ENCODE results near the gene ZSWIM6. TPM values are rescaled to one million over a fixed set of nuclear protein-coding genes. Genes with fewer than 3 reads are reported as not detected.

Gene ZSWIM6
- polyA plus RNA-seq, 2 of the 4 experiments (the other 2 are of a cell fraction), result 8.9 to 18.0 TPM

- TF ChIP-seq RNF2 (IDR thresholded peaks at IDR 0.05; ENCODE audit: borderline replicate concordance, low read depth) (no peak), JUNB (IDR thresholded peaks at IDR 0.05) (no peak), CBX8 (IDR thresholded peaks at IDR 0.05) (no peak), HOXB13 (CRISPR knock-in tag; IDR thresholded peaks at IDR 0.05; ENCODE audit: low read depth) (no peak), KDM5A (IDR thresholded peaks at IDR 0.05) (no peak), GATA3 (IDR thresholded peaks at IDR 0.05; ENCODE audit: borderline replicate concordance) (no peak), KDM1A (IDR thresholded peaks at IDR 0.05; ENCODE audit: low read depth) (no peak), ATOH8 (CRISPR knock-in tag; IDR thresholded peaks at IDR 0.05; ENCODE audit: low read depth) (no peak)
- no peaks in the 10 kb centered on the region for H3K9me3 ChIP-seq
- CTCF ChIA-PET, result interaction anchor here (0.7 to 1.7 kb wide), 5 partner anchors 8 to 302 kb away, joined by 3 to 5 read pairs (median 4); partner anchors contain the start of gene ZSWIM6
- H3K4me2 ChIP-seq, result peak overlapping the region; percentile 47; the same call in 2 of the 3 replicates
- WGBS (ENCODE audit: missing lambda C conversion rate), result 59% methylated on average over 2 of the region's 2 CpGs
- DNase-seq (ENCODE audit: low read depth in 1 of 2, low spot score in 1 of 2) (no peak), ATAC-seq (no peak), FAIRE-seq (no peak)
- no peak overlapping the region for H3K27ac ChIP-seq
- H3K4me3 ChIP-seq, result no peak overlapping the region
- POLR2A ChIA-PET, result no interaction called here
- peaks cover 75% of the 10 kb centered on the region for H3K4me1 ChIP-seq
Measured at GRCh38 chr5:61339764-61340163, 7.7 kb downstream of the ZSWIM6 start.

- no peak overlapping the region for H3K27ac ChIP-seq
- no peak for DNase-seq (ENCODE audit: low read depth in 1 of 2, low spot score in 1 of 2)
- peak overlapping the region; percentile 47; the same call in 2 of the 3 replicates for H3K4me2 ChIP-seq
- ATAC-seq, result peak; percentile 33 to 35; a peak in 4 of 6 replicates
- FAIRE-seq, result peak; percentile 36
- CTCF ChIA-PET, result interaction anchor here (1.6 to 1.7 kb wide), 2 partner anchors 9 to 318 kb away, joined by 4 read pairs; partner anchors contain the start of gene ZSWIM6
- TF ChIP-seq ZSCAN20 (CRISPR knock-in tag; IDR thresholded peaks at IDR 0.05), result no peak
- no peak for TF ChIP-seq TFCP2L1 (CRISPR knock-in tag; IDR thresholded peaks at IDR 0.05)
- no peak for TF ChIP-seq HOXB13 (CRISPR knock-in tag; IDR thresholded peaks at IDR 0.05; ENCODE audit: low read depth)
- TF ChIP-seq POLR2AphosphoS2 (conservative IDR thresholded peaks at IDR 0.05; ENCODE audit: low read length), result 0 out of 2 replicates have a peak, but pooled peaks have one; percentile 64
- WGBS (ENCODE audit: missing lambda C conversion rate), result 83% methylated on average over 3 of the region's 3 CpGs
- peaks cover 75% of the 10 kb centered on the region for H3K4me1 ChIP-seq
- POLR2A ChIA-PET, result no interaction called here
- no peaks in the 10 kb centered on the region for H3K9me3 ChIP-seq
- H3K4me3 ChIP-seq, result no peak overlapping the region
Measured at GRCh38 chr5:61340775-61341361, 8.8 kb downstream of the ZSWIM6 start.

- peak in 1 of 2 experiments; percentile 58 for DNase-seq (ENCODE audit: low read depth in 1 of 2, low spot score in 1 of 2)
- WGBS (ENCODE audit: missing lambda C conversion rate), result 44% methylated on average over 4 of the region's 4 CpGs
- ChIA-PET POLR2A (no interaction called here), CTCF (interaction anchor here (1.4 to 1.6 kb wide), 2 partner anchors 15 to 317 kb away, joined by 4 to 5 read pairs; no protein-coding TSS in a partner anchor)
- H3K4me2 ChIP-seq, result peak overlapping the region; percentile 47
- H3K4me3 ChIP-seq, result no peak overlapping the region
- no peaks in the 10 kb centered on the region for H3K9me3 ChIP-seq
- no peak for TF ChIP-seq E2F6 (IDR thresholded peaks at IDR 0.05; ENCODE audit: borderline replicate concordance, low read depth)
- no peak for TF ChIP-seq CBX8 (IDR thresholded peaks at IDR 0.05)
- TF ChIP-seq FOSL2 (IDR thresholded peaks at IDR 0.05), result no peak
- peak; percentile 53 for TF ChIP-seq FOSL2 (CRISPR knock-in tag; IDR thresholded peaks at IDR 0.05)
- peak; percentile 35 to 61; a peak in 3 of 6 replicates for ATAC-seq
- H3K4me1 ChIP-seq, result peaks cover 79% of the 10 kb centered on the region
- no peak overlapping the region for H3K27ac ChIP-seq
- no peak for FAIRE-seq
Measured at GRCh38 chr5:61342071-61342501, 10.0 kb downstream of the ZSWIM6 start.

GRCh38 chr5:61344187-61344944 is 12.3 kb downstream of the ZSWIM6 start:
- Histone ChIP-seq H3K9me3 (no peaks in the 10 kb centered on the region), H3K4me2 (peak overlapping the region; percentile 19; the same call in 1 of the 3 replicates), H3K4me3 (no peak overlapping the region), H3K27ac (no peak overlapping the region), H3K4me1 (peaks cover 75% of the 10 kb centered on the region)
- FAIRE-seq (no peak), ATAC-seq (no peak), DNase-seq (ENCODE audit: low read depth in 1 of 2, low spot score in 1 of 2) (no peak)
- 79% methylated on average over 6 of the region's 6 CpGs for WGBS (ENCODE audit: missing lambda C conversion rate)
- CTCF ChIA-PET, result interaction anchor here (1.7 kb wide), 1 partner anchor 9 kb away, joined by 5 read pairs; no protein-coding TSS in a partner anchor
- POLR2A ChIA-PET, result no interaction called here
- no peak for TF ChIP-seq POLR2AphosphoS2 (conservative IDR thresholded peaks at IDR 0.05; ENCODE audit: low read length)
- TF ChIP-seq TFCP2L1 (CRISPR knock-in tag; IDR thresholded peaks at IDR 0.05), result no peak
- TF ChIP-seq ZFP36 (IDR thresholded peaks at IDR 0.05; ENCODE audit: borderline replicate concordance, partially characterized antibody), result no peak
- TF ChIP-seq FOXS1 (CRISPR knock-in tag; IDR thresholded peaks at IDR 0.05), result no peak
- TF ChIP-seq CTCF (IDR thresholded peaks at IDR 0.05), result no peak
- TF ChIP-seq HMGXB4 (CRISPR knock-in tag; IDR thresholded peaks at IDR 0.05; ENCODE audit: borderline replicate concordance), result no peak
- no peak for TF ChIP-seq NFE2L2 (conservative IDR thresholded peaks at IDR 0.05; ENCODE audit: low read length)
- TF ChIP-seq RAD21 (conservative IDR thresholded peaks at IDR 0.05 in 1 of 2, IDR thresholded peaks at IDR 0.05 in 1 of 2), result no peak
- TF ChIP-seq KDM1A (IDR thresholded peaks at IDR 0.05; ENCODE audit: low read depth), result no peak
- no peak for TF ChIP-seq HOXB5 (CRISPR knock-in tag; IDR thresholded peaks at IDR 0.05)
- TF ChIP-seq HEYL (CRISPR knock-in tag; IDR thresholded peaks at IDR 0.05), result no peak
- no peak for TF ChIP-seq CHD4 (IDR thresholded peaks at IDR 0.05; ENCODE audit: borderline replicate concordance)
